Aorta (tissue), 5 donors: Measurements from ENCODE around the gene LRCH1. TPM values are rescaled to one million over a fixed set of nuclear protein-coding genes. Genes with fewer than 3 reads are reported as not detected.
A peak's percentile ranks its signal among the peaks of the same experiment; 100 is the strongest.

Experiments
- ATAC-seq: fragments of 200-7000 bp; cut with Tn5 transposase; one replicate; pipeline ENCODE4 v1.9.1; 2022; ENCODE audit warnings: moderate library complexity; ENCODE audit not compliant: low FRiP score
- DNase-seq, 2 donors: peaks; one replicate each; pipeline ENCODE4 v3.0.0-alpha.2; 2020
- H3K27ac ChIP-seq, 2 donors: one replicate each; pipeline ENCODE4 v1.5.1; 2013; ENCODE audit warnings: low read length in 2 of 2, mild to moderate bottlenecking in 2 of 2, moderate library complexity in 2 of 2, control low read depth in 1 of 2, inconsistent platforms in 1 of 2, low read depth in 1 of 2
- H3K27me3 ChIP-seq, 2 donors: one replicate each; pipeline ENCODE4 v1.6.1; 2013; ENCODE audit warnings: control low read depth in 1 of 2, low read length in 1 of 2, mild to moderate bottlenecking in 1 of 2, moderate library complexity in 1 of 2; ENCODE audit not compliant: insufficient read depth in 2 of 2, control insufficient read depth in 1 of 2
- H3K36me3 ChIP-seq, 2 donors: one replicate each; pipeline ENCODE4 v1.6.1; 2013; ENCODE audit warnings: control low read depth in 1 of 2, low read length in 1 of 2, mild to moderate bottlenecking in 1 of 2; ENCODE audit not compliant: insufficient read depth in 2 of 2, control insufficient read depth in 1 of 2
- H3K4me1 ChIP-seq, 2 donors: one replicate each; pipeline ENCODE4 v1.6.1; 2013; ENCODE audit warnings: low read length in 2 of 2, control low read depth in 1 of 2, mild to moderate bottlenecking in 1 of 2, moderate library complexity in 1 of 2; ENCODE audit not compliant: insufficient read depth in 2 of 2, control insufficient read depth in 1 of 2
- H3K4me3 ChIP-seq, 2 donors: one replicate each; pipeline ENCODE4 v1.5.1; 2013; ENCODE audit warnings: low read length in 2 of 2, control low read depth in 1 of 2, mild to moderate bottlenecking in 1 of 2
- H3K9me3 ChIP-seq: one replicate; pipeline ENCODE4 v1.6.1; 2013; ENCODE audit warnings: mild to moderate bottlenecking, low read length; ENCODE audit not compliant: control insufficient read depth
- WGBS, 2 donors: extraction: QIAGEN DNeasy Blood & Tissue Kit; methylation state at CpG; one replicate each; pipeline ENCODE4 v1.1.7; 2013; 5-methylcytosine and 5-hydroxymethylcytosine counted together
- intact Hi-C, 2 donors: fragments of 100-400 bp; cut with DNase I; formaldehyde crosslinking; loops; one replicate each; pipeline versions ENCODE4 v1.14.2 to v1.15.0; 2022
- polyA plus RNA-seq, 2 donors: library from polyadenylated mRNA; stranded (reverse); fragments of 200-250 nt; gene quantifications; one replicate each; pipeline ENCODE4 v1.2.3, GENCODE V29; 2013
- total RNA-seq, 2 donors: library from RNA; stranded (reverse); fragmentation: NEBNext Ultra II Directional; extraction: Animal tissue kit (Norgen Biotek cat#: 25700); gene quantifications; one replicate each; pipeline ENCODE4 v1.2.1, GENCODE V29; 2021
- donor health status: healthy with polysubstance abuse.
- donor health status: Bipolar disorder and iron deficiency.
- donor health status: DM: no; HTN: no; CAD: no.
- donor health status: DM: no; HTN: no; CAD: no.
- donor health status: DM: yes; HTN: yes; CAD: no.

Gene LRCH1
- total and polyA plus RNA-seq, 4 donors = 12.3 to 46.5 (median 28.8) TPM

GRCh38 chr13:46615888-46616531 is 63.0 kb downstream of the LRCH1 start:
- no peak for DNase-seq
- Histone ChIP-seq H3K36me3 (no peaks in the 10 kb centered on the region), H3K27ac (peak overlapping the region; percentile 81 to 87), H3K9me3 (no peaks in the 10 kb centered on the region), H3K4me1 (peaks cover 2 to 6% of the 10 kb centered on the region in 2 donors), H3K27me3 (no peaks in the 10 kb centered on the region), H3K4me3 (peak overlapping the region in 1 of 2 donors; percentile 48)
- 2 to 6% methylated on average over 8 of the region's 8 CpGs for WGBS, 2 donors
- peak; percentile 31 for ATAC-seq
- intact Hi-C loops = no loop called here

GRCh38 chr13:46617229-46617721 is 64.3 kb downstream of the LRCH1 start:
- Histone ChIP-seq H3K9me3 (no peaks in the 10 kb centered on the region), H3K27me3 (no peaks in the 10 kb centered on the region), H3K36me3 (no peaks in the 10 kb centered on the region), H3K27ac (peak overlapping the region in 1 of 2 donors; percentile 45), H3K4me3 (no peak overlapping the region), H3K4me1 (peaks cover 4 to 12% of the 10 kb centered on the region in 2 donors)
- DNase-seq (no peak), ATAC-seq (no peak)
- intact Hi-C loops = no loop called here
- whole genome bisulfite sequencing, 2 donors = 78 to 83% methylated on average over 8 of the region's 8 CpGs

- no peak for DNase-seq
- intact Hi-C loops = no loop called here
- Histone ChIP-seq H3K27ac (no peak overlapping the region), H3K4me1 (peaks cover 7 to 14% of the 10 kb centered on the region in 2 donors), H3K4me3 (no peak overlapping the region), H3K27me3 (no peaks in the 10 kb centered on the region), H3K9me3 (no peaks in the 10 kb centered on the region), H3K36me3 (no peaks in the 10 kb centered on the region)
- 97 to 98% methylated on average over 5 of the region's 5 CpGs for WGBS, 2 donors
- no peak for ATAC-seq
Measured at GRCh38 chr13:46617885-46618284, 64.9 kb downstream of the LRCH1 start.

- H3K4me1 ChIP-seq = peaks cover 8 to 14% of the 10 kb centered on the region in 2 donors
- whole genome bisulfite sequencing, 2 donors = 45 to 47% methylated on average over 3 of the region's 3 CpGs
- intact Hi-C loops = no loop called here
Measured at GRCh38 chr13:46618694-46619254, 65.8 kb downstream of the LRCH1 start.

GRCh38 chr13:46620029-46620428 is 67.1 kb downstream of the LRCH1 start:
- peaks cover 8 to 11% of the 10 kb centered on the region in 2 donors for H3K4me1 ChIP-seq
- intact Hi-C loops = no loop called here
- no peaks in the 10 kb centered on the region for H3K27me3 ChIP-seq
- H3K4me3 ChIP-seq = no peak overlapping the region
- DNase-seq = no peak
- no peak overlapping the region for H3K27ac ChIP-seq
- ATAC-seq = no peak
- no peaks in the 10 kb centered on the region for H3K36me3 ChIP-seq
- WGBS, 2 donors = 86 to 89% methylated on average over 5 of the region's 5 CpGs
- H3K9me3 ChIP-seq = no peaks in the 10 kb centered on the region

More at GRCh38 chr13:46618694-46619254, 65.8 kb downstream of the LRCH1 start:
- H3K9me3 ChIP-seq = no peaks in the 10 kb centered on the region
- no peaks in the 10 kb centered on the region for H3K36me3 ChIP-seq
- DNase-seq = no peak
- no peaks in the 10 kb centered on the region for H3K27me3 ChIP-seq
- no peak overlapping the region for H3K4me3 ChIP-seq
- H3K27ac ChIP-seq = no peak overlapping the region
- ATAC-seq = no peak

GRCh38 chr13:46620471-46620870 is 67.5 kb downstream of the LRCH1 start:
- Histone ChIP-seq H3K36me3 (no peaks in the 10 kb centered on the region), H3K9me3 (no peaks in the 10 kb centered on the region), H3K27ac (peak overlapping the region in 1 of 2 donors; percentile 25), H3K4me3 (no peak overlapping the region), H3K4me1 (peaks cover 8 to 11% of the 10 kb centered on the region in 2 donors), H3K27me3 (no peaks in the 10 kb centered on the region)
- ATAC-seq (peak; percentile 20), DNase-seq (no peak)
- 5% methylated on average over 2 of the region's 2 CpGs for WGBS, 2 donors
- intact Hi-C loops = no loop called here

GRCh38 chr13:46621133-46621532 is 68.2 kb downstream of the LRCH1 start:
- intact Hi-C loops = no loop called here
- Histone ChIP-seq H3K27ac (no peak overlapping the region), H3K9me3 (no peaks in the 10 kb centered on the region), H3K4me1 (peaks cover 8 to 11% of the 10 kb centered on the region in 2 donors), H3K36me3 (no peaks in the 10 kb centered on the region), H3K27me3 (no peaks in the 10 kb centered on the region), H3K4me3 (no peak overlapping the region)
- no peak for ATAC-seq
- WGBS, 2 donors = 88 to 91% methylated on average over 2 of the region's 2 CpGs
- DNase-seq = no peak

- ATAC-seq (no peak), DNase-seq (no peak)
- H3K9me3 ChIP-seq = no peaks in the 10 kb centered on the region
- no peak overlapping the region for H3K4me3 ChIP-seq
- H3K27me3 ChIP-seq = no peaks in the 10 kb centered on the region
- H3K36me3 ChIP-seq = no peaks in the 10 kb centered on the region
- peaks cover 8 to 11% of the 10 kb centered on the region in 2 donors for H3K4me1 ChIP-seq
- intact Hi-C loops = no loop called here
- WGBS, 2 donors = 31 to 41% methylated on average over 4 of the region's 4 CpGs
- no peak overlapping the region for H3K27ac ChIP-seq
Measured at GRCh38 chr13:46621792-46622629, 69.0 kb downstream of the LRCH1 start.
